WERI-Rb-1 (cell line): ENCODE data around the gene JPT1.

Experiments used
- DNase-seq: peaks from one replicate; pipeline ENCODE4 v3.0.0-alpha.2; 2020
- H3K27ac ChIP-seq: fragments of 250-450 bp; sonication (Bioruptor Pico); 2 replicates; pipeline ENCODE4 v1.5.1; 2020; ENCODE audit warnings: mild to moderate bottlenecking, moderate library complexity
- H3K27me3 ChIP-seq: fragments of 250-450 bp; sonication (Bioruptor Pico); 2 replicates; pipeline ENCODE4 v1.5.1; 2021; ENCODE audit warnings: mild to moderate bottlenecking, low read depth, moderate library complexity; ENCODE audit not compliant: insufficient read depth, severe bottlenecking
- H3K36me3 ChIP-seq: fragments of 250-450 bp; sonication (Bioruptor Pico); 2 replicates; pipeline ENCODE4 v1.5.1; 2020; ENCODE audit warnings: mild to moderate bottlenecking, moderate library complexity
- H3K4me3 ChIP-seq: 2 replicates; pipeline ENCODE4 v1.5.1; 2011; ENCODE audit warnings: low read depth, mild to moderate bottlenecking, control low read depth, low read length
- H3K9me3 ChIP-seq: fragments of 250-450 bp; sonication (Bioruptor Pico); 2 replicates; pipeline ENCODE4 v1.5.1; 2021; ENCODE audit warnings: mild to moderate bottlenecking, moderate library complexity; ENCODE audit not compliant: severe bottlenecking
- TF ChIP-seq, protein P1 (sequence below): IDR thresholded peaks from 2 replicates; pipeline ENCODE4 v1.5.1; 2011; ENCODE audit warnings: low read depth, mild to moderate bottlenecking, control low read depth, inconsistent platforms, low read length

JPT1 gene

DNA sequence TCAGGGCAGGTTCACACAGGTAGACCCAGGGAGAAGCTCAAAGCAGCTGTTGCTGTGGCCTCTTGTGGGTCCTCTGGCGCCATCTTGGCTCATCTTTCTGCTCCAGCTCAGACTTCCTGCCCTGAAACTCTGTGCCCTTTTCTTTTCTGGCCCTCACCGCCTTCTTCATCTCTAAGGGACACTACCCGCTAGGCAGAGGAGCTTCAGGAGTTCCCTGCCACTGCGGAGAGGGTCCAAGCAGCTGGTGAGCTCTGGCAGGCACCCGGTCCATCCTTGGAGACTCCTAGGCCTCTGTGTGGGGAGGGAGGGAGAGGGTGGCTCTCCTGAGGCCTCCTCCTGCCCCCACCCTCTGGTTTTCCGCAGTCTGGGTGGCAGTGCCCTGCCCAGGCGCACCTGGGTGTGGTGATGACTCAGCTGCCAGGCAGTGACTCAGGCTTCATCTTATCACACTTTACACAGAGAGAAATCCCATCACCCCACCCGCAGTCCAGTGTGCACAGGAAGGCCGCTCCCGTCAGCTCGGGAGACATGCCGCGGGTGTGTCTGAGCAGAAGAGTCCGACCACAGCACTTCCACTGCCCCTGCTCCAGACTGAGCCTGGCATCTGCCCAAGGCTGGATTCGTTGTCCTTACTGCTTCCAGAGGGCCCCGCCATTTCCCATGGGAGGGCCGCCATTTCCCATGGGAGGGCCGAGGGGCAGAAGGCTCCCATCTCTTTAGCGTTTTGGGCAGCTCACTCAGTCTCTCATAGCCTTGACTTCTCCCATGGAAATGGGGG, 30.1 kb downstream of the JPT1 start:
- DNase-seq: no peak
- Histone ChIP-seq H3K4me3 (no peak overlapping the region), H3K27ac (no peak overlapping the region), H3K9me3 (no peaks in the 10 kb centered on the region), H3K27me3 (no peaks in the 10 kb centered on the region), H3K36me3 (peaks cover 22% of the 10 kb centered on the region)
- TF ChIP-seq, protein P1, sequence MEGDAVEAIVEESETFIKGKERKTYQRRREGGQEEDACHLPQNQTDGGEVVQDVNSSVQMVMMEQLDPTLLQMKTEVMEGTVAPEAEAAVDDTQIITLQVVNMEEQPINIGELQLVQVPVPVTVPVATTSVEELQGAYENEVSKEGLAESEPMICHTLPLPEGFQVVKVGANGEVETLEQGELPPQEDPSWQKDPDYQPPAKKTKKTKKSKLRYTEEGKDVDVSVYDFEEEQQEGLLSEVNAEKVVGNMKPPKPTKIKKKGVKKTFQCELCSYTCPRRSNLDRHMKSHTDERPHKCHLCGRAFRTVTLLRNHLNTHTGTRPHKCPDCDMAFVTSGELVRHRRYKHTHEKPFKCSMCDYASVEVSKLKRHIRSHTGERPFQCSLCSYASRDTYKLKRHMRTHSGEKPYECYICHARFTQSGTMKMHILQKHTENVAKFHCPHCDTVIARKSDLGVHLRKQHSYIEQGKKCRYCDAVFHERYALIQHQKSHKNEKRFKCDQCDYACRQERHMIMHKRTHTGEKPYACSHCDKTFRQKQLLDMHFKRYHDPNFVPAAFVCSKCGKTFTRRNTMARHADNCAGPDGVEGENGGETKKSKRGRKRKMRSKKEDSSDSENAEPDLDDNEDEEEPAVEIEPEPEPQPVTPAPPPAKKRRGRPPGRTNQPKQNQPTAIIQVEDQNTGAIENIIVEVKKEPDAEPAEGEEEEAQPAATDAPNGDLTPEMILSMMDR: no peak

DNA sequence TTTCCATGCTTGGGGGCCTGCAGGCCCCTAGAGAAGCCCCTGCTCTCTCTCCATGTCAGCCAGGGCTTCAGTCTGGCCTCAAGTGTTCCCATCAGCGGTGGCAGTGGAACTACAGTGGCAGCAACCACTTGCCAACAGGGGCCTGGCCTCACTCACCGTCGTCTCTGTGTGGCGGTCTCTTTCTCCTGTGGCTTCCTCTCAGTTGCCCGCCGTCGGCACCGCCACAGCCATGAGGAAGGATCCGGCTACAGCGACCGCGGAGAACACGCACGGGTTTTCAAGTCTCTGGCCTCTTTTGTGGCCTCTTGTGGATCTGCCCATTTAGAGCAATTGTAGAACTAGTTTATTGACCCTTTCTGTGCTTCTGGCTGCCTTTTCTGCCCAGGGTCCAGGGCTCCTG, 36.0 kb downstream of the JPT1 start:
- no peak overlapping the region for H3K4me3 ChIP-seq
- TF ChIP-seq, protein P1: no peak

DNA sequence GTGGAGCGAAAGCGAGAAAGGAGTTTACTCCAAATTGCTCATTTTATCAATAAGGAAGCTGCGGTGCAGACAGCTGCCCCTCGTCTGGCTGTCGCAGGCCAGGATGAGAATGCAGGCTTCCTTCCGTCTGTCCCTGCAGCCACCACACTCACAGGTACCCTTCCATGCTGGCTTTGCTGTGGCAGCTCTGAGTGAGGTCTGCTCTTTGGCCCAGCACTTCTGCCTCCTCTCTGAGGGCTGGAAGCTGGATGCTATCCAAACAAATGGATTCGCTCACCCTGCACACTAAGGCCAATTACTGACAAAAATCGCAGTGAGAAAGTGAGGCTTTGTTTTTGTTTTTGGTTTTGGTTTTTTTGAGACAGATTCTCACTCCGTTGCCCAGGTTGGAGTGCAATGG, 37.6 kb downstream of the JPT1 start:
- Histone ChIP-seq H3K27me3 (no peaks in the 10 kb centered on the region), H3K27ac (no peak overlapping the region), H3K4me3 (no peak overlapping the region), H3K36me3 (peaks cover 48% of the 10 kb centered on the region), H3K9me3 (no peaks in the 10 kb centered on the region)
- TF ChIP-seq, protein P1: no peak
- no peak for DNase-seq

More for the DNA sequence above, 36.0 kb downstream of the JPT1 start:
- peaks cover 45% of the 10 kb centered on the region for H3K36me3 ChIP-seq
- H3K27ac ChIP-seq: no peak overlapping the region
- H3K9me3 ChIP-seq: no peaks in the 10 kb centered on the region
- no peak for DNase-seq
- H3K27me3 ChIP-seq: no peaks in the 10 kb centered on the region

DNA sequence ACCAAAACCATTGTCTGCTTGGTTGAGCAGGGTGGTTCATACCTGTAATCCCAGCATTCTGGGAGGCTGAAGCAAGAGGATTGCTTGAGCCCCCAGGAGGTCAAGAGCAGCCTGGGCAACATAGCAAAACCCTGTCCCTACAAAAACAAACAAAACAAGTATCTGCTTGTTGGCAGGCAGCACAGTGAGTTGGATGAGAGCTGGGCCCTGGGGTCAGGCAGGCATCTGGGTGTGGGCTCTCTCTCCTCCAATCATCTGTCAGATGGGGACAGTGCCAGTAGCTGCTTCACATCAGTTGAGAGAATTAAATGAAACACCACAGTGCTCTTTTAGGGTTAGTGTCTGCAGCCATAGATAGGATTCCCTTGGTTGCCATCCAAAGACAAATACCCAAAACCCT, 38.8 kb downstream of the JPT1 start:
- TF ChIP-seq, protein P1: no peak
- no peak overlapping the region for H3K27ac ChIP-seq
- H3K27me3 ChIP-seq: no peaks in the 10 kb centered on the region
- H3K9me3 ChIP-seq: no peaks in the 10 kb centered on the region
- peaks cover 40% of the 10 kb centered on the region for H3K36me3 ChIP-seq
- DNase-seq: no peak
- H3K4me3 ChIP-seq: no peak overlapping the region

DNA sequence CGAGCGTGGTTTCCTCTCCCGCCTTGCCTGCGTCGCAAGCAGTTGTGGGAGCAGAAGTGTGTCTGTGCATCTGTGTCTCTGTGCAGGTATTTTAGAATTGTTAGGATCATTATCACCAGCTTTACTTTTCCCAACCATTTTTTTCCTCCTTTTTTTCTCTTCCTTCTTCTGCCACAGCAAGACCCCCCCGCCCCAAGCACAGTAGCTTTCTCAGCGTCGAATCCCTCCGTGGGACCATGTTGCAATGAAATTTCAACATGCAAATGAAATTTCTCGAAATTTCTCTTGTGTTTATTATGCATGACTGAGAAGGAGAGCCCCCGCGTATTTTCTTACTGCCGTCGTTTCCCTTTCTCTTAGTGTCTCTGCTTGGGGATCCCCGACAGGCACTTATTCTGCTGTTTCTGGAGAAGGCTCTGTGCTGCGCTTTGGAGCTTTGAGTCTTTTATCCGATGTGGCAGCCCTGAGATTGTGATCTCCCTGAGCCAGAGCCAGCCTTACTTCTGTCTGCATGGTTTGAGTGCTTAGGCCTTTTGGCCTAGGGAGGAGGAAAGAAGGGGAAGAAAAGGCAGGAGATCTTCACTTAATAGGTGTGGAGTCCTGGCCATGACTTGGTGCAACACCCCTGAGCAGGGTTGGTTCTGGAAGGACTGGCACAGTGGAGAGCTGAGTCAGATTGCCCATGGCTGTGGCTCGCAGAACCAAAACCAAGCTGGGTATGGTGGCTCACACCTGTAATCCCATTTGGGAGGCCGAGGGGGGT, 39.6 kb downstream of the JPT1 start:
- 0 out of 2 replicates have a peak overlapping the region, but pooled peaks have one; percentile 20 for H3K27ac ChIP-seq
- no peak overlapping the region for H3K4me3 ChIP-seq
- peaks cover 34% of the 10 kb centered on the region for H3K36me3 ChIP-seq
- H3K27me3 ChIP-seq: no peaks in the 10 kb centered on the region
- DNase-seq: no peak
- no peaks in the 10 kb centered on the region for H3K9me3 ChIP-seq
- TF ChIP-seq, protein P1: no peak
